ENCODE results near the gene EXOC4. TPM values are rescaled to one million over a fixed set of nuclear protein-coding genes. Genes with fewer than 3 reads are reported as not detected.

Gene EXOC4
- total RNA-seq, 1 experiment from 2014 or later = 75.8 TPM

GRCh38 chr7:134047675-134048074, 794.8 kb downstream of the EXOC4 start:
- peaks cover 12 to 15% of the 10 kb centered on the region in 2 experiments for H3K9me3 Mint-ChIP-seq
- peaks cover 6 to 21% (median 13%) of the 10 kb centered on the region in 3 experiments for H3K36me3 Mint-ChIP-seq (ENCODE audit: insufficient read depth in 1 of 3, low read depth in 3 of 3)
- H4K91ac ChIP-seq (ENCODE audit: insufficient read length, low read depth, low read length) = no peak overlapping the region
- H3K27me3 ChIP-seq (ENCODE audit: insufficient read depth, low read length) = no peaks in the 10 kb centered on the region
- no peak overlapping the region for H2BK120ac ChIP-seq (ENCODE audit: low read depth, low read length, poor library complexity, severe bottlenecking)
- H3K4me3 Mint-ChIP-seq = no peak overlapping the region
- no peak overlapping the region for H3K9ac ChIP-seq (ENCODE audit: extremely low read depth, insufficient read length, low read length)
- peaks cover 21 to 23% of the 10 kb centered on the region in 2 experiments for H3K4me1 Mint-ChIP-seq
- no peak overlapping the region for H4K8ac ChIP-seq (replicated peaks; ENCODE audit: insufficient read length, low read depth, low read length)
- no peaks in the 10 kb centered on the region for H3K9me3 ChIP-seq (ENCODE audit: control insufficient read depth, low read depth, low read length)
- no peak overlapping the region for H3K4ac ChIP-seq (ENCODE audit: low read depth, low read length)
- no peaks in the 10 kb centered on the region; the same call in 1 of the 2 replicates for H3K4me1 ChIP-seq (ENCODE audit: insufficient read depth, low read length)
- H3K14ac ChIP-seq (ENCODE audit: insufficient read depth, low read length) = no peak overlapping the region
- no peak overlapping the region for H3K27ac ChIP-seq (ENCODE audit: insufficient read length, low read depth, low read length)
- H3K56ac ChIP-seq (ENCODE audit: insufficient read length, low read depth, low read length) = no peak overlapping the region
- no peak overlapping the region for H2BK15ac ChIP-seq (ENCODE audit: low read depth, low read length)
- no peaks in the 10 kb centered on the region for H3K79me2 ChIP-seq (ENCODE audit: insufficient read depth, low read length)
- no peak overlapping the region for H4K5ac ChIP-seq (ENCODE audit: insufficient read length, low read depth, low read length)
- H3K27me3 Mint-ChIP-seq (ENCODE audit: low read depth) = no peaks in the 10 kb centered on the region
- H2BK20ac ChIP-seq (ENCODE audit: low read depth, low read length, poor library complexity, severe bottlenecking) = no peak overlapping the region
- no peak overlapping the region; a peak in 1 of 7 replicates for H3K27ac Mint-ChIP-seq
- TF ChIP-seq CTCF (conservative IDR thresholded peaks at IDR 0.05) = no peak
- no peak overlapping the region for H2BK12ac ChIP-seq (ENCODE audit: insufficient read length, low read depth, low read length)
- no peaks in the 10 kb centered on the region for H3K79me1 ChIP-seq (ENCODE audit: insufficient read depth, low read depth, low read length, poor library complexity, severe bottlenecking)
- H3K4me2 ChIP-seq (ENCODE audit: insufficient read depth, insufficient read length, low read length) = no peak overlapping the region
- H2AFZ ChIP-seq (ENCODE audit: low read length) = no peak overlapping the region
- H4K20me1 ChIP-seq (ENCODE audit: control insufficient read depth, insufficient read depth, insufficient read length) = no peaks in the 10 kb centered on the region
- H3T11ph ChIP-seq (ENCODE audit: low read length) = no peak overlapping the region
- H2BK5ac ChIP-seq (ENCODE audit: insufficient read length, low read length) = no peak overlapping the region
- no peak for DNase-seq
- no peak overlapping the region for H3K23ac ChIP-seq (ENCODE audit: insufficient read length, low read depth, low read length)
- H3K18ac ChIP-seq (ENCODE audit: insufficient read length, low read depth, low read length) = no peak overlapping the region
- H2AK5ac ChIP-seq (ENCODE audit: insufficient read length, low read length) = no peak overlapping the region
- no peaks in the 10 kb centered on the region for H3K23me2 ChIP-seq (ENCODE audit: insufficient read length, low read depth, low read length, poor library complexity, severe bottlenecking)
- WGBS (ENCODE audit: extremely low coverage, insufficient read length, low lambda C conversion rate) = no CpG with 5 or more reads among the region's 4 CpGs
